ENCODE results near the gene DPEP1. TPM values are rescaled to one million over a fixed set of nuclear protein-coding genes. Genes with fewer than 3 reads are reported as not detected.

The DPEP1 gene
- total RNA-seq = not detected in 2 replicates
- long read RNA-seq = 0 reads

GRCh38 chr16:89613231-89613953 lies at the start of gene DPEP1:
Gene DPEP1 (plus strand): TSS chr16:89613642. CDS start chr16:89630411, 16,769 bp downstream.
- H3K4me1 Mint-ChIP-seq (ENCODE audit: unreplicated experiment) = peaks cover 6% of the 10 kb centered on the region
- H3K27ac Mint-ChIP-seq (ENCODE audit: unreplicated experiment) = no peak within 1 kb of the TSS
- no peaks in the 10 kb centered on the region for H3K36me3 Mint-ChIP-seq (ENCODE audit: unreplicated experiment)
- H3K27me3 Mint-ChIP-seq (ENCODE audit: unreplicated experiment) = no peaks in the 10 kb centered on the region
- no peak for DNase-seq (ENCODE audit: extremely low spot score, unreplicated experiment)
- H3K4me3 Mint-ChIP-seq (ENCODE audit: unreplicated experiment) = no peak within 1 kb of the TSS
- H3K9me3 Mint-ChIP-seq (ENCODE audit: unreplicated experiment) = no peaks in the 10 kb centered on the region
- TF ChIP-seq, protein P1, sequence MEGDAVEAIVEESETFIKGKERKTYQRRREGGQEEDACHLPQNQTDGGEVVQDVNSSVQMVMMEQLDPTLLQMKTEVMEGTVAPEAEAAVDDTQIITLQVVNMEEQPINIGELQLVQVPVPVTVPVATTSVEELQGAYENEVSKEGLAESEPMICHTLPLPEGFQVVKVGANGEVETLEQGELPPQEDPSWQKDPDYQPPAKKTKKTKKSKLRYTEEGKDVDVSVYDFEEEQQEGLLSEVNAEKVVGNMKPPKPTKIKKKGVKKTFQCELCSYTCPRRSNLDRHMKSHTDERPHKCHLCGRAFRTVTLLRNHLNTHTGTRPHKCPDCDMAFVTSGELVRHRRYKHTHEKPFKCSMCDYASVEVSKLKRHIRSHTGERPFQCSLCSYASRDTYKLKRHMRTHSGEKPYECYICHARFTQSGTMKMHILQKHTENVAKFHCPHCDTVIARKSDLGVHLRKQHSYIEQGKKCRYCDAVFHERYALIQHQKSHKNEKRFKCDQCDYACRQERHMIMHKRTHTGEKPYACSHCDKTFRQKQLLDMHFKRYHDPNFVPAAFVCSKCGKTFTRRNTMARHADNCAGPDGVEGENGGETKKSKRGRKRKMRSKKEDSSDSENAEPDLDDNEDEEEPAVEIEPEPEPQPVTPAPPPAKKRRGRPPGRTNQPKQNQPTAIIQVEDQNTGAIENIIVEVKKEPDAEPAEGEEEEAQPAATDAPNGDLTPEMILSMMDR (IDR thresholded peaks at IDR 0.05) = no peak

DNA sequence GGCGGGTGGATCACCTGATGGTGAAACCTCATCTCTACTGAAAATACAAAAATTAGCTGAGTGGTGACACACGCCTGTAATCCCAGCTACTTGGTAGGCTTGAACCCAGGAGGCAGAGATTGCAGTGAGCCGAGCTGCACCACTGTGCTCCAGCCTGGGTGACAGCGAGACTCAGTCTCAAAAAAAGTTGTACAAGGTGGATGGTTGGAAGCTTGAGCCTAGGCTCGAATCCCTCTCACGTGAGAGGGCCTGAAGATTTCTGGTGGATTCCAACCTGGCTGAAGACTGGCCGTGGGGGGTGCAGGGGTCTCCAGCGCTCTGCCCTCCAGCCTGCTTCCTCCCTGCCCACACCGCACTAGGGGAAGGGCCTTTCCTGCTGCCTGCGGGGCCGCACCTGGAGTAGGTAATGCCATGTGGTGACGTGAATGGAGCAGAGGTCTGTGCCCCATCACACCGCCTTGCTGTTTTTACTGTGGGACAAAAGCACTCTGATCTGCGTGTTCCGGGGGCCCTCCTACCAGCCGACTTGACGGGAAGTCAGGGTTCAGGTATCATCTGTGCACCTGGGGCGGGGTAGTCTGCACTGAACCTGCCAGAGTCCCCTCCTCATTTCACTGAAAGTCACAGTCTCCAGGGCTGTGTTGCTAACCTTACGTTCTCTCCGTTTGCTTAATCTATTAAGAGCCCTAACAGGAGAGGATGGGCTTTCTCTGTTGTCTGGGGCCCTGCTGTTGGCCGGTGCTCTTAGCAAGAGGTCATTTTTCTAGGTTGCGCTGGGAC lies 48.8 kb upstream of the DPEP1 start:
- H3K9me3 Mint-ChIP-seq (ENCODE audit: unreplicated experiment) = no peaks in the 10 kb centered on the region
- TF ChIP-seq, protein P1 (IDR thresholded peaks at IDR 0.05) = no peak
- peaks cover 35% of the 10 kb centered on the region for H3K36me3 Mint-ChIP-seq (ENCODE audit: unreplicated experiment)
- no peak overlapping the region for H3K4me3 Mint-ChIP-seq (ENCODE audit: unreplicated experiment)
- H3K4me1 Mint-ChIP-seq (ENCODE audit: unreplicated experiment) = peaks cover 54% of the 10 kb centered on the region
- DNase-seq (ENCODE audit: extremely low spot score, unreplicated experiment) = no peak
- peak overlapping the region; percentile 14 for H3K27ac Mint-ChIP-seq (ENCODE audit: unreplicated experiment)
- H3K27me3 Mint-ChIP-seq (ENCODE audit: unreplicated experiment) = no peaks in the 10 kb centered on the region

- peaks cover 49% of the 10 kb centered on the region for H3K4me1 Mint-ChIP-seq (ENCODE audit: unreplicated experiment)
- peak overlapping the region; percentile 14 for H3K27ac Mint-ChIP-seq (ENCODE audit: unreplicated experiment)
- H3K4me3 Mint-ChIP-seq (ENCODE audit: unreplicated experiment) = no peak overlapping the region
- no peak for DNase-seq (ENCODE audit: extremely low spot score, unreplicated experiment)
- H3K27me3 Mint-ChIP-seq (ENCODE audit: unreplicated experiment) = no peaks in the 10 kb centered on the region
- H3K9me3 Mint-ChIP-seq (ENCODE audit: unreplicated experiment) = no peaks in the 10 kb centered on the region
- peaks cover 35% of the 10 kb centered on the region for H3K36me3 Mint-ChIP-seq (ENCODE audit: unreplicated experiment)
- TF ChIP-seq, protein P1 (IDR thresholded peaks at IDR 0.05) = no peak
Observed at GRCh38 chr16:89565256-89565505, 48.3 kb upstream of the DPEP1 start.

DNA sequence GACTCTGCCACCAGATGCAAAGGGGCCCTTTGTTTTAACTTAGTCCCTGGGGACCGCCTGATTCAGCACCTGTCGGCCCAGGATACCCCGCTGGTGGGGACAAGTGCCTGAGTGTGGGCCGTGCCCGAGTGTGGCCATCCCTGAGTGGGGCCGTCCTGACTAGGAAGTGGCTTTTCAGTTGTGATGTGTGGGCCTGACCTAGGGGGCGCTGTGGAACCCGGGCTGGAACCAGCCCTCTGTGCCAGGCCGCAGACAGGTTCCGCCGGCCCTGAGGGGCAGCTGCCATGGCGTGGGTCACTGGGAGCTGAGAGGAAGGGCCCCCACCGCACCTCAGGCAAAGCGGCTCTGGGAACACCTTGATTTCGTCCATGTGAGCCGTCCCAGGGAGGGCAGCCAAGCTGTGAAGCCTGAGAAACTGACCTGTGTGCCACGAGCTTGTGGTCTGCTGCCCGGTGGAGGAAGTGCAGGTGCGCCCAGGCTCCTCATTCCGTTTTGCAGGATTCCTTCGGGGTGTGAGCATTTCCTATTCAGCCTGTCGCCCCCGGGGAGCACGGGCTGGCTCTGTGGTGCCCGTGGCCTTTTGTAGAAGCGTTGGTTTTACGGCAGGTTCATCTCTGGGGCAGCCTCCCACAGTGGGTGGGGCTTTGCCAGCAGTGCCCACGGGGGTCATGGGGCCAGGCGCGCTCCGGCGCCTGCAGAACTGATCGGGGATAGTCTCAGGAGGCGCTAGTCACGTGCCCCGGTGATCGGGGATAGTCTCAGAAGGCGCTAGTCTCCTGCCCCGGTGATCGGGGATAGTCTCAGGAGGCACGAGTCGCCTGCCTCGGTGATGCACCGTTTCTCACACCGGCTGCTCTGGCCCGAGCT lies 47.7 kb upstream of the DPEP1 start:
- Mint-ChIP-seq H3K4me1 (ENCODE audit: unreplicated experiment) (peaks cover 48% of the 10 kb centered on the region), H3K27ac (ENCODE audit: unreplicated experiment) (peak overlapping the region; percentile 23), H3K27me3 (ENCODE audit: unreplicated experiment) (no peaks in the 10 kb centered on the region), H3K4me3 (ENCODE audit: unreplicated experiment) (peak overlapping the region; percentile 42), H3K36me3 (ENCODE audit: unreplicated experiment) (peaks cover 35% of the 10 kb centered on the region), H3K9me3 (ENCODE audit: unreplicated experiment) (no peaks in the 10 kb centered on the region)
- TF ChIP-seq, protein P1 (IDR thresholded peaks at IDR 0.05) = peak; percentile 67
- DNase-seq (ENCODE audit: extremely low spot score, unreplicated experiment) = no peak
